ENCODE measurements around the gene SAP30BP. TPM values are rescaled to one million over a fixed set of nuclear protein-coding genes. Genes with fewer than 3 reads are reported as not detected.
A peak's percentile ranks its signal among the peaks of the same experiment; 100 is the strongest.

The SAP30BP gene
- polyA plus RNA-seq, 2 of the 4 experiments (the other 2 are of a cell fraction): 103 to 139 TPM

DNA sequence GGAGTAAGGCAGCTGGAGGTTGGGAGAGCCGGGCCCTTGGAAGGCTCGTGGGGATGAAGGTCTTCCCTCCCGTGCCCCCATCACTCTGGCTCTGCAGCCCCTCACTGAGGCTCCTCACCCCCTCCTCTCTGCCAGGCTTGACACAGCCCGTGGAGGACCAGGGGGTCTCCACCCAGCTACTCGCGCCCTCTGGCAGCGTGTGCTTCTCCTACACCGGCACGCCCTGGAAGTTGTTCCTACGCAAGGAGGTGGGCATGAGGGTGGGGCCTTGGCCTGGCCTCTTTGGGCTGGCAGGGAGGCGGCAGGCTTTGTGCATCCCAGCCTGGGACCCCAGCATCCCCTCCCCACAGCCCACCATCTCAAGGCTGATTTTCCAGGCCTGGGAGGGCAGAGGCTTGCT lies 49.5 kb upstream of the SAP30BP start:
- POLR2A ChIA-PET: no interaction called here
- Histone ChIP-seq H3K4me1 (peaks cover 19% of the 10 kb centered on the region), H3K9me3 (no peaks in the 10 kb centered on the region), H3K4me2 (no peak overlapping the region), H3K4me3 (no peak overlapping the region), H3K27ac (no peak overlapping the region)
- ATAC-seq (no peak), FAIRE-seq (no peak), DNase-seq (ENCODE audit: low read depth in 1 of 2, low spot score in 1 of 2) (no peak)
- CTCF ChIA-PET: interaction anchor here (1.2 to 51.3 kb wide), 7 partner anchors 25 to 347 kb away, joined by 3 to 2254 read pairs (median 10); partner anchors contain the start of genes MIF4GD, MYO15B, RECQL5 and SAP30BP
- WGBS (ENCODE audit: missing lambda C conversion rate): 92% methylated on average over 11 of the region's 11 CpGs
- TF ChIP-seq CEBPB (IDR thresholded peaks at IDR 0.05): no peak
- no peak for TF ChIP-seq NPAS2 (CRISPR knock-in tag; IDR thresholded peaks at IDR 0.05; ENCODE audit: borderline replicate concordance)
- TF ChIP-seq GATA3 (IDR thresholded peaks at IDR 0.05; ENCODE audit: borderline replicate concordance): no peak
- TF ChIP-seq JUN (IDR thresholded peaks at IDR 0.05): no peak
- no peak for TF ChIP-seq ESRRA (IDR thresholded peaks at IDR 0.05; ENCODE audit: borderline replicate concordance, low read length)
- no peak for TF ChIP-seq EHF (CRISPR knock-in tag; IDR thresholded peaks at IDR 0.05)

DNA sequence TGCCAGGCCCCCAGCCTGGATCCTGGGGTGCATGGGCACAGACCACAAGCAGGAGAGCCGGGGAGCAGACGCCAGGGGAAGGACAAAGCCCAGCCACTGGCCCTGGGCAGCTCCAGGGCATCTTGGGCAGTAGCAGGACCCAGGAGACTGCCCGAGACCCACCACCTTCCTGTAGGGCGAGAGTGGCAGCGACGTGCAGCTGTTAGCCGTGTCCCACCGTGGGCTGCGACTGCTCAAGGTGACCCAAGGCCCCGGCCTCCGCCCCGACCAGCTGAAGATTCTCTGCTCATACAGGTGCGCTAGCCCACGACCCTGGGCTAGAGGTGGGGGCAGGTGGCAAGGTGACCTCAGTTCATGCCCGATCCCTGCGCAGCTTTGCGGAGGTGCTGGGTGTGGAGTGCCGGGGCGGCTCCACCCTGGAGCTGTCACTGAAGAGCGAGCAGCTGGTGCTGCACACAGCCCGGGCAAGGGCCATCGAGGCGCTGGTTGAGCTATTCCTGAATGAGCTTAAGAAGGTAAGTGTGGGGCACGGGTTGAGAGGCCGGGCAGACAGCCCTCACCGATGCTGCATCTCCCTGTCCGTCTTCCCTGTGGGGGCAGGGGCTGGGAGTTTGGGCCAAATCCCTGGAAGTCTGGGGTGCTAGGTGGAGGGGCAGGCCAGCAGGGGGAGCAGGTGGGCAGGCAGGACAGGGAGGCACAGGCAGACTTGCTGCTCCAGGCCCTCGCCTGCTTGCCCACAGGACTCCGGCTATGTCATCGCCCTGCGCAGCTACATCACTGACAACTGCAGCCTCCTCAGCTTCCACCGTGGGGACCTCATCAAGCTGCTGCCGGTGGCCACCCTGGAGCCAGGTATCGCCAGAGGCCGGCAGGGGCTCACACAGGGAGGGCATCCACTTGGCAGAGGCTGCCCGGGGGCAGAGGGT lies 47.4 kb upstream of the SAP30BP start:
- CTCF ChIA-PET: interaction anchor here (0.9 to 51.3 kb wide), 10 partner anchors 10 to 165 kb away, joined by 3 to 2254 read pairs (median 4); partner anchors contain the start of genes GALK1, LLGL2, MYO15B and RECQL5
- peak; percentile 70 to 75 for DNase-seq (ENCODE audit: low read depth in 1 of 2, low spot score in 1 of 2)
- H3K4me3 ChIP-seq: no peak overlapping the region

DNA sequence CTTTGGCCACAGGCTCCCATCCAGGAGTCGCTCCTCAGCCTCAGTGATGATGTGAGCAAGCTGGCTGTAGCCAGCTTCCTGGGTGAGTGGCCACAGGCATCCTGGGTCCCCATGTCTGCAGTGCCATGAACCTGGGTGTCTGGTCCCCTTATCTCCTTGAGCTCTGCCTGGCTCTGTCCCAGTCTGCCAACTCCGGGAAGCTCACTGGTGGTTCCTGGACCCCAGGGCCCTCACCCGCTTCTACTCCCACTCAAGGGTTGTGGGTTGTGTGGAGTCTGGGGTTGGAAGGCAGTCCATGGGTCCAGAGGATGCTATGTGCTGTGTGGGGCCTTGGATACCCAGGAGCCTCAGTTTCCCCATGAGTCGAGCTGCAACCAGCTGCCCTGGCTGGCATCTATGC lies 45.6 kb upstream of the SAP30BP start:
- WGBS (ENCODE audit: missing lambda C conversion rate): 89% methylated on average over 3 of the region's 4 CpGs
- FAIRE-seq (no peak), ATAC-seq (no peak), DNase-seq (ENCODE audit: low read depth in 1 of 2, low spot score in 1 of 2) (no peak)
- H3K27ac ChIP-seq: no peak overlapping the region; a peak in 1 of 6 replicates
- TF ChIP-seq CBX2 (IDR thresholded peaks at IDR 0.05; ENCODE audit: borderline replicate concordance, low read depth): no peak
- no peak for TF ChIP-seq GATA3 (IDR thresholded peaks at IDR 0.05; ENCODE audit: borderline replicate concordance)
- no peak for TF ChIP-seq EHF (CRISPR knock-in tag; IDR thresholded peaks at IDR 0.05)
- no peak for TF ChIP-seq RNF2 (IDR thresholded peaks at IDR 0.05; ENCODE audit: borderline replicate concordance, low read depth)
- no peak for TF ChIP-seq MAZ (IDR thresholded peaks at IDR 0.05; ENCODE audit: borderline replicate concordance, low read depth, low read length)
- no peak for TF ChIP-seq SMC3 (IDR thresholded peaks at IDR 0.05)
- TF ChIP-seq ZSCAN20 (CRISPR knock-in tag; IDR thresholded peaks at IDR 0.05): no peak
- TF ChIP-seq, protein P1, sequence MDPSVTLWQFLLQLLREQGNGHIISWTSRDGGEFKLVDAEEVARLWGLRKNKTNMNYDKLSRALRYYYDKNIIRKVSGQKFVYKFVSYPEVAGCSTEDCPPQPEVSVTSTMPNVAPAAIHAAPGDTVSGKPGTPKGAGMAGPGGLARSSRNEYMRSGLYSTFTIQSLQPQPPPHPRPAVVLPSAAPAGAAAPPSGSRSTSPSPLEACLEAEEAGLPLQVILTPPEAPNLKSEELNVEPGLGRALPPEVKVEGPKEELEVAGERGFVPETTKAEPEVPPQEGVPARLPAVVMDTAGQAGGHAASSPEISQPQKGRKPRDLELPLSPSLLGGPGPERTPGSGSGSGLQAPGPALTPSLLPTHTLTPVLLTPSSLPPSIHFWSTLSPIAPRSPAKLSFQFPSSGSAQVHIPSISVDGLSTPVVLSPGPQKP (IDR thresholded peaks at IDR 0.05; ENCODE audit: low read depth, low read length): no peak
- no peak for TF ChIP-seq TP53 (CRISPR knock-in tag; IDR thresholded peaks at IDR 0.05)
- TF ChIP-seq MAFK (IDR thresholded peaks at IDR 0.05; ENCODE audit: partially characterized antibody): no peak
- no peak for TF ChIP-seq MYC (IDR thresholded peaks at IDR 0.05; ENCODE audit: borderline replicate concordance, low read length)
- no peak for TF ChIP-seq ESRRA (IDR thresholded peaks at IDR 0.05; ENCODE audit: borderline replicate concordance, low read length)
- TF ChIP-seq, protein P2, sequence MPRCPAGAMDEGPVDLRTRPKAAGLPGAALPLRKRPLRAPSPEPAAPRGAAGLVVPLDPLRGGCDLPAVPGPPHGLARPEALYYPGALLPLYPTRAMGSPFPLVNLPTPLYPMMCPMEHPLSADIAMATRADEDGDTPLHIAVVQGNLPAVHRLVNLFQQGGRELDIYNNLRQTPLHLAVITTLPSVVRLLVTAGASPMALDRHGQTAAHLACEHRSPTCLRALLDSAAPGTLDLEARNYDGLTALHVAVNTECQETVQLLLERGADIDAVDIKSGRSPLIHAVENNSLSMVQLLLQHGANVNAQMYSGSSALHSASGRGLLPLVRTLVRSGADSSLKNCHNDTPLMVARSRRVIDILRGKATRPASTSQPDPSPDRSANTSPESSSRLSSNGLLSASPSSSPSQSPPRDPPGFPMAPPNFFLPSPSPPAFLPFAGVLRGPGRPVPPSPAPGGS (IDR thresholded peaks at IDR 0.05): no peak
- ChIA-PET CTCF (interaction anchor here (0.6 to 51.3 kb wide), 11 partner anchors 11 to 205 kb away, joined by 3 to 2254 read pairs (median 4); partner anchors contain the start of genes GALK1, MYO15B, RECQL5 and SAP30BP), POLR2A (interaction anchor here (1.0 to 2.6 kb wide), 2 partner anchors 11 to 154 kb away, joined by 3 to 7 read pairs; no protein-coding TSS in a partner anchor)
- H3K4me1 ChIP-seq: no peaks in the 10 kb centered on the region; the same call in 2 of the 3 replicates
- no peak overlapping the region for H3K4me2 ChIP-seq
- no peaks in the 10 kb centered on the region for H3K9me3 ChIP-seq
- no peak overlapping the region for H3K4me3 ChIP-seq

More for the DNA sequence above, 47.4 kb upstream of the SAP30BP start:
- TF ChIP-seq RAD21 (conservative IDR thresholded peaks at IDR 0.05 in 1 of 2, IDR thresholded peaks at IDR 0.05 in 1 of 2) (peak; percentile 26 to 56; a peak in 3 of 5 replicates), SMC3 (IDR thresholded peaks at IDR 0.05) (peak; percentile 63), FOSL2 (IDR thresholded peaks at IDR 0.05) (no peak), FOSL2 (CRISPR knock-in tag; IDR thresholded peaks at IDR 0.05) (no peak), CBX8 (IDR thresholded peaks at IDR 0.05) (no peak)
- TF ChIP-seq, protein P3, sequence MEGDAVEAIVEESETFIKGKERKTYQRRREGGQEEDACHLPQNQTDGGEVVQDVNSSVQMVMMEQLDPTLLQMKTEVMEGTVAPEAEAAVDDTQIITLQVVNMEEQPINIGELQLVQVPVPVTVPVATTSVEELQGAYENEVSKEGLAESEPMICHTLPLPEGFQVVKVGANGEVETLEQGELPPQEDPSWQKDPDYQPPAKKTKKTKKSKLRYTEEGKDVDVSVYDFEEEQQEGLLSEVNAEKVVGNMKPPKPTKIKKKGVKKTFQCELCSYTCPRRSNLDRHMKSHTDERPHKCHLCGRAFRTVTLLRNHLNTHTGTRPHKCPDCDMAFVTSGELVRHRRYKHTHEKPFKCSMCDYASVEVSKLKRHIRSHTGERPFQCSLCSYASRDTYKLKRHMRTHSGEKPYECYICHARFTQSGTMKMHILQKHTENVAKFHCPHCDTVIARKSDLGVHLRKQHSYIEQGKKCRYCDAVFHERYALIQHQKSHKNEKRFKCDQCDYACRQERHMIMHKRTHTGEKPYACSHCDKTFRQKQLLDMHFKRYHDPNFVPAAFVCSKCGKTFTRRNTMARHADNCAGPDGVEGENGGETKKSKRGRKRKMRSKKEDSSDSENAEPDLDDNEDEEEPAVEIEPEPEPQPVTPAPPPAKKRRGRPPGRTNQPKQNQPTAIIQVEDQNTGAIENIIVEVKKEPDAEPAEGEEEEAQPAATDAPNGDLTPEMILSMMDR (IDR thresholded peaks at IDR 0.05): peak; percentile 55
- WGBS (ENCODE audit: missing lambda C conversion rate): 82% methylated on average over 27 of the region's 36 CpGs
- H3K4me2 ChIP-seq: no peak overlapping the region
- H3K27ac ChIP-seq: peak overlapping the region in 1 of 2 experiments; percentile 4; a peak in 2 of 6 replicates
- POLR2A ChIA-PET: interaction anchor here (2.6 kb wide), 1 partner anchor 9 kb away, joined by 7 read pairs; no protein-coding TSS in a partner anchor
- ATAC-seq (peak; percentile 57 to 81), FAIRE-seq (no peak)
- H3K9me3 ChIP-seq: no peaks in the 10 kb centered on the region
- H3K4me1 ChIP-seq: peaks cover 4% of the 10 kb centered on the region

Measured in A549 (cell line).